Measurements from ENCODE around the gene DDX43.

DDX43 gene

DNA sequence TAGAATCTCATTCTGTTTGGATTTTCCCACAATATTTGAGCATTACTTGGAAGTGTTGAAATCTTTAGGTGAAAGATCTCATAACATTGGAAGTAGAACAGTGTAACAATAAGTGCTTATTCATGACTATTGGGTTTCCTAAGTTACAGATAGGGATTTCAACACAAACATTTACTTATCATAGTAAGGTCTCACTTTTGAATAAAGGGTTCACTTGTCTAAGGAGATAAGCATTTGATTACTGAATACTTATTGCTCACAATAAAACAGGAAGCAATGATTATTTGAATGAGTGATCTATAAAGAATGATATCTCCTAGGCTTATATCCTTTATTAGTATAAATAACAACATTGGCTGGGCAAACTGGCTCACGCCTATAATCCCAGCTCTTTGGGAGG lies 14.8 kb downstream of the DDX43 start:
- no peak overlapping the region for H3K4me3 ChIP-seq (ENCODE audit: low read depth, low read length)
- TF ChIP-seq, protein P1, sequence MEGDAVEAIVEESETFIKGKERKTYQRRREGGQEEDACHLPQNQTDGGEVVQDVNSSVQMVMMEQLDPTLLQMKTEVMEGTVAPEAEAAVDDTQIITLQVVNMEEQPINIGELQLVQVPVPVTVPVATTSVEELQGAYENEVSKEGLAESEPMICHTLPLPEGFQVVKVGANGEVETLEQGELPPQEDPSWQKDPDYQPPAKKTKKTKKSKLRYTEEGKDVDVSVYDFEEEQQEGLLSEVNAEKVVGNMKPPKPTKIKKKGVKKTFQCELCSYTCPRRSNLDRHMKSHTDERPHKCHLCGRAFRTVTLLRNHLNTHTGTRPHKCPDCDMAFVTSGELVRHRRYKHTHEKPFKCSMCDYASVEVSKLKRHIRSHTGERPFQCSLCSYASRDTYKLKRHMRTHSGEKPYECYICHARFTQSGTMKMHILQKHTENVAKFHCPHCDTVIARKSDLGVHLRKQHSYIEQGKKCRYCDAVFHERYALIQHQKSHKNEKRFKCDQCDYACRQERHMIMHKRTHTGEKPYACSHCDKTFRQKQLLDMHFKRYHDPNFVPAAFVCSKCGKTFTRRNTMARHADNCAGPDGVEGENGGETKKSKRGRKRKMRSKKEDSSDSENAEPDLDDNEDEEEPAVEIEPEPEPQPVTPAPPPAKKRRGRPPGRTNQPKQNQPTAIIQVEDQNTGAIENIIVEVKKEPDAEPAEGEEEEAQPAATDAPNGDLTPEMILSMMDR (IDR thresholded peaks at IDR 0.05; ENCODE audit: low read depth, low read length, missing control alignments): no peak
- DNase-seq (ENCODE audit: low read depth): no peak

DNA sequence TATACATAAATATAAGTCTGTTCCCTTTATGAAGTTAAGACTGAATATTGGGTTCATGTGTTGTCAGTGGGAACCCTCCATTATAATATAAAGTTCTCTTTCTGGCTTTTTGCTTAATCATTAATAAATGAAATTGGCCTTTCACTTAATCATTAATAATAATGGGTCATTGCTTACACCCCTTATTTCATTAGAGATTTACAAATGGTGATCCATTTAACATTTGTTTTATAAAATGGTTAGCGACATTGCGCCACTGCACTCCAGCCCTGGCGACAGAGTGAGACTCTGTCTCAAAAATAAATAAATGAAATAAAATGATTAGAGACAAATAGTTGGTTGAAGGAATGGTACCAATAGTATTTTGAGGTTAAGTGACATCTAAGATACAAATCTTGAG lies 18.5 kb downstream of the DDX43 start:
- DNase-seq (ENCODE audit: low read depth): no peak
- TF ChIP-seq, protein P1 (IDR thresholded peaks at IDR 0.05; ENCODE audit: low read depth, low read length, missing control alignments): no peak
- no peak overlapping the region for H3K4me3 ChIP-seq (ENCODE audit: low read depth, low read length)

DNA sequence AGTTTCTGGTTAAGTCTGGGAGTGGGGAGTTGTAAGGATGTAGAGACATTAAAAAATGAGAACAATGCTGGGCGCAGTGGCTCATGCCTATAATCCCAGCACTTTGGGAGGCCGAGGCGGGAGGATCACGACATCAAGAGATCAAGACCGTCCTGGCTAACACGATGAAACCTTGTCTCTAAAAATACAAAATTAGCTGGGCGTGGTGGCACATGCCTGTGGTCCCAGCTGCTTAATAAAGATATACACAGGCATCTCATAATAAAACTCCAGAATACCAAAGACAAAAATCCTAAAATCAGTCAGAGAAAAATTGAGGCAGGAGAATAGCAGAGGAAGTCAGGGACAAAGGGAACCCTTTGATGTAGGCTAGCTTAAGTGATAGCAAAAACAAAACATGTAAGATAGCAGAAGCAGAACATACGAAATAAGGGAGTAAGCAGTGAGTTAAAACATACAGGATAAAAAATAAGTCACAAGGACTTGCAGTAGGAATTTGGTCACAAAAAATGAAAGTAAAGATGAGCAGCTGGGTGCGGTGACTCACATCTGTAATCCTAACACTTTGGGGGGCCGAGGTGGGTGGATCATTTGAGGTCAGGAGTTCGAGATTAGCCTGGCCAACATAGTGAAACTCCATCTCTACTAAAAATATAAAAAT lies 23.6 kb downstream of the DDX43 start:
- TF ChIP-seq, protein P1 (IDR thresholded peaks at IDR 0.05; ENCODE audit: low read depth, low read length, missing control alignments): no peak
- DNase-seq (ENCODE audit: low read depth): no peak
- H3K4me3 ChIP-seq (ENCODE audit: low read depth, low read length): no peak overlapping the region

DNA sequence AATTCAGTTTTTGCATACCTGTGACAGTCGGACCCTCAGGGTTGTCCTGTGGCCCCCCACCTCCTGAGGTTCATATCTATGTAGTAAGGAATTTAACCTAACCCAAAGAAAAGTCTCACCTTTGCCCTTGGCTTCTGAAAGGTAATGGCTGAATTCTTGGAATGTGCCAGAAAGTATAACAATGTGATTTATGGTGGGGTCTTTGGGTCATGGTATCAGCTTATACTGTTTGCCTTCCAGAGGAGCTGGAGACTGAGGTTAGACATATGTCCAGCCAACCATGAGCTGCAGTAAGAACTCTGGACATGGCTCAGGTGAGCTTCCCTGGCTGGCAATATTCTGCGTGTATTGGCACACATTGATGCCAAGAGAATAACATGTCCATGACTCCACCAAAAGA lies 26.9 kb downstream of the DDX43 start:
- DNase-seq (ENCODE audit: low read depth): no peak
- TF ChIP-seq, protein P1 (IDR thresholded peaks at IDR 0.05; ENCODE audit: low read depth, low read length, missing control alignments): no peak
- no peak overlapping the region for H3K4me3 ChIP-seq (ENCODE audit: low read depth, low read length)

DNA sequence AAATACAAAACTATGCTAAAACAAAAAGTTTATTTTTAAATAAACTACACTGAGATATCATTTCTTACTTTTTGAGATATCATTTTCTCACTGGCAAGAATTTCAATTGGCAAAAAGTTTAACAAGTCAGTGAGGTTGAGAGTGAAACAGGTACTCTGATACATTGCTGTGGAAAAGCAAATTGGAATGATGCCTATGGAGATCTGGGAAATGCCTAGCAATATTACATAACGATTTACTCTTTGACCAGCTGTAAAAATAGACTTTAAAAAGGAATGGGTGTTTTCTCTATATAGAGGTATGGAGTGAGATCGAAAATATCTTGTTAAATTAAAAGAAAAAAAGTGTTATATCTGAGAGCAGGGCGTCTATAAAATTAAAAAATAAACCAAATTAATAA lies 40.6 kb downstream of the DDX43 start:
- no peak for DNase-seq (ENCODE audit: low read depth)
- TF ChIP-seq, protein P1 (IDR thresholded peaks at IDR 0.05; ENCODE audit: low read depth, low read length, missing control alignments): no peak
- H3K4me3 ChIP-seq (ENCODE audit: low read depth, low read length): no peak overlapping the region

DNA sequence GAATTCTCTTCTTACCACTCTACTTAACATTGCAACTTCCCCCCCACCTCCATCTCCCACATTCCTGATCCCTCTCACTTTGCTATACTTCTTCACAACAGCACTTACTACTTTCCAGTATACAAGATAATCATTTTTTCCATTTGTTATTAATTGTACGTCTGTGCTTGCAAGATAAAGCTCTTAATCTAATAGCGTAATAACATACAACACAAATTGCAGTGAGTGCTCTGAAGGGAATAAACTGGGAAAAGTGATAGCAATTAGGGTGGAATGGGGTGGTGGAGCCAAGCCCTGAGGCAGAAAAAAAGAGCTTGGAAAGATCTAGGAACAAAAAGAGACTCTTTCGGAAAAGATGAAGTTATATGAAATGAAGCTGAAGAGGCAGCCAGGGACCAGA lies 48.9 kb downstream of the DDX43 start:
- no peak for DNase-seq (ENCODE audit: low read depth)
- TF ChIP-seq, protein P1 (IDR thresholded peaks at IDR 0.05; ENCODE audit: low read depth, low read length, missing control alignments): no peak
- H3K4me3 ChIP-seq (ENCODE audit: low read depth, low read length): no peak overlapping the region
